ENCODE measurements around the gene EIF2S3.
"Not testable (repeated sequence)": the region's sequence is repeated elsewhere in the genome, so short reads cannot be mapped to it uniquely, and the experiment has no call there.

Gene EIF2S3

DNA sequence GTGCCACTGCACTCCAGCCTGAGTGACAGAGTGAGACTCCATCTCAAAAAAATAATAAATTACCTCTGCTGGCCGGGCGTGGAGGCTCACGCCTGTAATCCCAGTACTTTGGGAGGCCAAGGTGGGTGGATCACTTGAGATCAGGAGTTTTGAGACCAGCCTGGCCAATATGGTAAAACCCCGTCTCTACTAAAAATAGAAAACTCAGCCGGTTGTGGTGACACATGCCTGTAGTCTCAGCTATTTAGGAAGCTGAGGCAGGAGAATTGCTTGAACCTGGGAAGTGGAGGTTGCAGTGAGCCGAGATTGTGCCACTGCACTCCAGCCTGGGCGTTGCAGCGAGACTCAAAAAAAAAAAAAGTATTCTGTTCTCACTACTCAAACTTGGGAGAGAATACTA lies 25.5 kb downstream of the EIF2S3 start:
- H3K9me3 ChIP-seq (ENCODE audit: low read length); H3K4me3 ChIP-seq (ENCODE audit: low read length); H2AFZ ChIP-seq (ENCODE audit: low read depth, low read length); H3K4me1 ChIP-seq (ENCODE audit: insufficient read depth, low read length); H3K27me3 ChIP-seq (ENCODE audit: insufficient read depth, low read length): not testable (repeated sequence)
- H3K36me3 ChIP-seq (ENCODE audit: insufficient read depth, low read length) = peaks cover 20% of the 10 kb centered on the region

DNA sequence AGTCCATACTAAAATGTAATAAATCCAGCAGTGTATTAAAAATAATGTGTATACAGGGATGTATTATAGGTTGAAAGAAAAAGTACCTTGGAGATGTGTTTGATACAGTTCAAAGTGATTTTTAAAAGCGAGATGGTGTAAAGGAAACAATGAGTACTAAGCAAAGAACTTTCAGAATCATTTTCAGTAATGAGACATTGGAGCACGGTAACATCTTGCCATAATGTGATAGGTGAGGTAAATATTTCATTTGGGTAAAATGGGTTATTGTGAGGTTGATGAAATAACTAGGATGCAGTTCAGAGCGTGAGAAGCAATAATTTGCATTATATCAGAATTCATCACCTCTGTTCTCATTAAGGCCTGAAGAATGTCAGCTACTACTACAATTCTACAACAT lies 25.9 kb downstream of the EIF2S3 start:
- Histone ChIP-seq H3K27me3 (ENCODE audit: insufficient read depth, low read length) (no peaks in the 10 kb centered on the region), H3K4me3 (ENCODE audit: low read length) (no peak overlapping the region), H3K36me3 (ENCODE audit: insufficient read depth, low read length) (peaks cover 18% of the 10 kb centered on the region), H3K4me1 (ENCODE audit: insufficient read depth, low read length) (no peaks in the 10 kb centered on the region), H2AFZ (ENCODE audit: low read depth, low read length) (no peak overlapping the region), H3K9me3 (ENCODE audit: low read length) (no peaks in the 10 kb centered on the region)

DNA sequence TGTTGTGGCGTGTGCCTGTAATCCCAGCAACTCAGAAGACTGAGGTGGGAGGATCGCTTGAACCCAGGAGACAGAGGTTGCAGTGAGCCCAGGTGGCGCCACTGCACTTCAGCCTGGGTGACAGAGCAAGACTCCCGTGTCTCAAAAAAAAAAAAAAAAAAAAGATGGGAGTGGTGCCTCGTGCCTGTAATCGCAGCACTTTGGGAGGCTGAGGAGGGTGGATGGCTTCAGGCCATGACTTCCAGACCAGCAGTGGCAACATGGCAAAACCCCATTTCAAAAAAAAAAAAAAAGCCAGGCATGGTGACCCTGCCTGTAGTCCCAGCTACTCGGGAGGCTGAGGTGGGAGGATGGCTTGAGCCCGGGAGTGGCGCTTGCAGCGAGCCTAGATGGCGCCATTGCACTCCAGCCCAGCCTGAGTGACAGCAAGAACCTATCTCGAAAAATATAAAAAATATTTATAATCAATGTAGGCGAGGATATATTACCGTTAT lies 27.0 kb downstream of the EIF2S3 start:
- peaks cover 8% of the 10 kb centered on the region for H3K36me3 ChIP-seq (ENCODE audit: insufficient read depth, low read length)
- H3K27me3 ChIP-seq (ENCODE audit: insufficient read depth, low read length) = no peaks in the 10 kb centered on the region
- H3K4me1 ChIP-seq (ENCODE audit: insufficient read depth, low read length) = no peaks in the 10 kb centered on the region
- no peak overlapping the region for H3K4me3 ChIP-seq (ENCODE audit: low read length)
- H2AFZ ChIP-seq (ENCODE audit: low read depth, low read length) = no peak overlapping the region
- no peaks in the 10 kb centered on the region for H3K9me3 ChIP-seq (ENCODE audit: low read length)

DNA sequence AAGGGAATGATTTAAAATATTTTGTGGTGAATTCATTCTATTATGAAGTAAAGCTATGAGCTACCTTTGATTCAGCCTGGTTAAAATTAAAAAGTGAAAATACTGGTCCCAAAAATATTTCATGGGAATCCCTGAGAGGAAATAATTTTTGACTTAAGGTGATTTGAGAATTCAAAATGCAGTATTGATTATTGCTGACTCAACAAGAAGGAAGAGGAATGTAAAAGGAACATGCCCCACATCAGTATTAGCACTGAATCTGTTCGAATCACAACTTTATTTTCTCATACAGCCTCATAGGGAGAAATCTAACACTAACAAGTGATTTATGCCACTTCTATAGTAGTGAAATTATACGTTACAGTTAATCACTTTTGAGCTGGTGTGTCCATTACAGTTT lies 27.7 kb downstream of the EIF2S3 start:
- H3K9me3 ChIP-seq (ENCODE audit: low read length) = no peaks in the 10 kb centered on the region
- peaks cover 5% of the 10 kb centered on the region for H3K36me3 ChIP-seq (ENCODE audit: insufficient read depth, low read length)
- H3K4me1 ChIP-seq (ENCODE audit: insufficient read depth, low read length) = no peaks in the 10 kb centered on the region
- H3K27me3 ChIP-seq (ENCODE audit: insufficient read depth, low read length) = no peaks in the 10 kb centered on the region
- H2AFZ ChIP-seq (ENCODE audit: low read depth, low read length) = no peak overlapping the region
- H3K4me3 ChIP-seq (ENCODE audit: low read length) = no peak overlapping the region

GRCh38 chrX:24085101-24085500 lies 30.3 kb downstream of the EIF2S3 start:
- Histone ChIP-seq H2AFZ (ENCODE audit: low read depth, low read length) (no peak overlapping the region), H3K4me3 (ENCODE audit: low read length) (no peak overlapping the region), H3K9me3 (ENCODE audit: low read length) (no peaks in the 10 kb centered on the region), H3K4me1 (ENCODE audit: insufficient read depth, low read length) (no peaks in the 10 kb centered on the region), H3K36me3 (ENCODE audit: insufficient read depth, low read length) (no peaks in the 10 kb centered on the region), H3K27me3 (ENCODE audit: insufficient read depth, low read length) (no peaks in the 10 kb centered on the region)

GRCh38 chrX:24090300-24091200 lies 35.8 kb downstream of the EIF2S3 start:
- Histone ChIP-seq H3K9me3 (ENCODE audit: low read length) (no peaks in the 10 kb centered on the region), H3K4me3 (ENCODE audit: low read length) (no peak overlapping the region), H3K27me3 (ENCODE audit: insufficient read depth, low read length) (no peaks in the 10 kb centered on the region), H3K36me3 (ENCODE audit: insufficient read depth, low read length) (no peaks in the 10 kb centered on the region), H2AFZ (ENCODE audit: low read depth, low read length) (no peak overlapping the region), H3K4me1 (ENCODE audit: insufficient read depth, low read length) (no peaks in the 10 kb centered on the region)

GRCh38 chrX:24093746-24094145 lies 39.0 kb downstream of the EIF2S3 start:
- Histone ChIP-seq H3K4me1 (ENCODE audit: insufficient read depth, low read length) (no peaks in the 10 kb centered on the region), H3K27me3 (ENCODE audit: insufficient read depth, low read length) (no peaks in the 10 kb centered on the region), H3K4me3 (ENCODE audit: low read length) (no peak overlapping the region), H3K9me3 (ENCODE audit: low read length) (no peaks in the 10 kb centered on the region), H2AFZ (ENCODE audit: low read depth, low read length) (no peak overlapping the region), H3K36me3 (ENCODE audit: insufficient read depth, low read length) (no peaks in the 10 kb centered on the region)

- Histone ChIP-seq H3K27me3 (ENCODE audit: insufficient read depth, low read length) (no peaks in the 10 kb centered on the region), H3K4me1 (ENCODE audit: insufficient read depth, low read length) (no peaks in the 10 kb centered on the region), H3K36me3 (ENCODE audit: insufficient read depth, low read length) (no peaks in the 10 kb centered on the region), H3K9me3 (ENCODE audit: low read length) (no peaks in the 10 kb centered on the region), H2AFZ (ENCODE audit: low read depth, low read length) (no peak overlapping the region), H3K4me3 (ENCODE audit: low read length) (no peak overlapping the region)
Observed at GRCh38 chrX:24097741-24098260, 43.0 kb downstream of the EIF2S3 start.

DNA sequence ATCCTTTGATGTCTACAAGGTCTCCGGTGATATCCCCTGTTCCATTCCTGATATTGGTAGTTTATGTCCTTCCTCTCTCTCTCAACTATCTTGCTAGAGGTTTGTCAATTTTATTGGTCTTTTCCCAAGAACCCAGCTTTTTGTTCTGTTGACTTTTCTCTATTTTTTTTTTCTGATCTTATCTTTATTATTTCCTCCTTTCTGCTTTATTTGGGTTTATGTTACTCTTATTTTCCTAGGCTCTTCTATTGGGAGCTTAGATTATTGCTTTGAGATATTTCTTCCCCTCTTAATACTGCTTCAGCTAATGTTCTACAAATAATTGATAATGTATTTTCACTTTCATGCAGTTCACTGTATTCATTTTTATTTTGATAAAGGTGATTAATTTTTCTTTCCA lies 44.2 kb downstream of the EIF2S3 start:
- Histone ChIP-seq H3K9me3 (ENCODE audit: low read length) (no peaks in the 10 kb centered on the region), H3K36me3 (ENCODE audit: insufficient read depth, low read length) (no peaks in the 10 kb centered on the region), H3K4me1 (ENCODE audit: insufficient read depth, low read length) (no peaks in the 10 kb centered on the region), H3K27me3 (ENCODE audit: insufficient read depth, low read length) (no peaks in the 10 kb centered on the region), H2AFZ (ENCODE audit: low read depth, low read length) (no peak overlapping the region), H3K4me3 (ENCODE audit: low read length) (no peak overlapping the region)

DNA sequence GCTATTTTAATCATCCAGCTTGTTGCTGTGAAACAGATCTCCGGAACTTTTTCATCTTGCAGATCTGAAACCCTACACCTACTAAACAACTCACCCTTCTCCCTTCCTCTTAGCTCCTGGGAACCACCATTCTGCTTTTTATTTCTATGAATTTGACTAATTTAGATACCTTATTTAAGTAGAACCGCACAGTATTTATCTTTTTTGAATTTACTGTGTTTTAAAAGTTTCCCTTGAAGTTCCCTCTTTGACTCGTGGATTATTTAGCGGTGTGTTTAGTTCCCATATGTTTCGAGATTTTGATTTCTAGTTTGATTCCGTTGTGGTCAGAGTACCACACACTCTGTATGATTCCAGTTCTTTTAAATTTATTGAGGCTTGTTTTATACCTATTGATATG lies 44.6 kb downstream of the EIF2S3 start:
- H3K4me1 ChIP-seq (ENCODE audit: insufficient read depth, low read length) = no peaks in the 10 kb centered on the region
- no peaks in the 10 kb centered on the region for H3K36me3 ChIP-seq (ENCODE audit: insufficient read depth, low read length)
- H3K27me3 ChIP-seq (ENCODE audit: insufficient read depth, low read length) = no peaks in the 10 kb centered on the region
- no peaks in the 10 kb centered on the region for H3K9me3 ChIP-seq (ENCODE audit: low read length)
- H3K4me3 ChIP-seq (ENCODE audit: low read length) = no peak overlapping the region
- H2AFZ ChIP-seq (ENCODE audit: low read depth, low read length) = no peak overlapping the region

DNA sequence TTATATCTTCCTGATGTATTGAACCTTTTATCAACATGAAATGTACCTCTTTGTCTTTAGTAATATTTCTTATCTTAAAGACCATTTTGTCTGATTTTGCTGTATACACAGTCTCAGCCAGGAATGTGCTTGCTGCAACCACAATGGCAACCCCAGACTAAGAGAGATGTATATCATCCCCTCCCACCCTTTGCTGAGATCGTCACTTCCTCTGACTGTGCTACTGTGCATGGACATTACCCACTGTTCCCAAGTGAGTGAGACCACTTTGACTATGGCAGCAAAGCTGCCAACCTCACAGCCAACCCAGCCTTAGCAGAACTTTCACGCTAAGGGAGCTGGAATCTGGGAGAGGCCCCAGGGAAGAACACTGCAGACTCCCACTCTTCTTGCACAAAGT lies 46.0 kb downstream of the EIF2S3 start:
- H3K4me3 ChIP-seq (ENCODE audit: low read length) = no peak overlapping the region
- no peaks in the 10 kb centered on the region for H3K27me3 ChIP-seq (ENCODE audit: insufficient read depth, low read length)
- H2AFZ ChIP-seq (ENCODE audit: low read depth, low read length) = no peak overlapping the region
- H3K9me3 ChIP-seq (ENCODE audit: low read length) = no peaks in the 10 kb centered on the region
- no peaks in the 10 kb centered on the region for H3K36me3 ChIP-seq (ENCODE audit: insufficient read depth, low read length)
- H3K4me1 ChIP-seq (ENCODE audit: insufficient read depth, low read length) = no peaks in the 10 kb centered on the region

- H3K4me3 ChIP-seq (ENCODE audit: low read length) = no peak overlapping the region
- no peaks in the 10 kb centered on the region for H3K4me1 ChIP-seq (ENCODE audit: insufficient read depth, low read length)
- H3K9me3 ChIP-seq (ENCODE audit: low read length) = no peaks in the 10 kb centered on the region
- H3K27me3 ChIP-seq (ENCODE audit: insufficient read depth, low read length) = no peaks in the 10 kb centered on the region
- H2AFZ ChIP-seq (ENCODE audit: low read depth, low read length) = no peak overlapping the region
- no peaks in the 10 kb centered on the region for H3K36me3 ChIP-seq (ENCODE audit: insufficient read depth, low read length)
Observed at GRCh38 chrX:24110069-24110468, 55.3 kb downstream of the EIF2S3 start.

GRCh38 chrX:24113181-24113580 lies 58.4 kb downstream of the EIF2S3 start:
- no peaks in the 10 kb centered on the region for H3K36me3 ChIP-seq (ENCODE audit: insufficient read depth, low read length)

More at GRCh38 chrX:24113181-24113580, 58.4 kb downstream of the EIF2S3 start:
- Histone ChIP-seq H3K9me3 (ENCODE audit: low read length) (no peaks in the 10 kb centered on the region), H2AFZ (ENCODE audit: low read depth, low read length) (no peak overlapping the region), H3K4me1 (ENCODE audit: insufficient read depth, low read length) (no peaks in the 10 kb centered on the region), H3K27me3 (ENCODE audit: insufficient read depth, low read length) (no peaks in the 10 kb centered on the region), H3K4me3 (ENCODE audit: low read length) (no peak overlapping the region)

Data from neuron (in vitro differentiated cells).